ENCODE results near the gene TREH. TPM values are rescaled to one million over a fixed set of nuclear protein-coding genes. Genes with fewer than 3 reads are reported as not detected.

Gene TREH
- polyA plus RNA-seq, 1 of the 3 experiments (the other 2 are of a cell fraction): not detected

DNA sequence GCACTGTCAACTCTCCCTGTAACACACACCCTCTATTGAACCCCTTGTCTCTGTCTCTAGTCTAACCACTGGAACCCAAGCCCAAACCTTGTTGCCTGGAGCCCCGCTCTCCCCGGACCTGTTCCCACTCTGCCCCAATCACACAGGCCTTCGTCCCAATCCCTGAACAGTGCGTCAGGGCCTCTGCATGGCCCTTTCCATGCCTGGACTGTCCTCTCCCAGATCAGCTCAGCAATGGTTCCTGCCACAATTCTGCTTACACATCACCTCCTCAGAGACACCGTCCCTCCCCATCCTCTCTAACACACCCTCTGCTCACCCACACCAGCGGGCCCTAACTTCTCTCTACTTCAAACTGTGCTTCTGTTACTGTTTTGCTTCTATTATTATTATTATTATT is 1.5 kb downstream of the TREH start:
- no peak overlapping the region for H2AFZ ChIP-seq (ENCODE audit: low read depth)
- H3K4me2 ChIP-seq: no peak overlapping the region
- H3K36me3 ChIP-seq (replicated peaks in 1 of 2; ENCODE audit: control insufficient read depth in 1 of 2, insufficient read depth in 2 of 2, low read length in 1 of 2): no peaks in the 10 kb centered on the region
- no peaks in the 10 kb centered on the region for H3F3A ChIP-seq (replicated peaks; ENCODE audit: insufficient read depth)
- H3K27me3 ChIP-seq (ENCODE audit: insufficient read depth): no peaks in the 10 kb centered on the region
- no peaks in the 10 kb centered on the region for H3K79me2 ChIP-seq (ENCODE audit: insufficient read depth)
- H3K4me3 ChIP-seq (ENCODE audit: low read depth in 2 of 2, low read length in 1 of 2): no peak overlapping the region
- ChIA-PET CTCF (interaction anchor here (1.3 kb wide), 1 partner anchor 12 kb away, joined by 4 read pairs; no protein-coding TSS in a partner anchor), POLR2A (no interaction called here)
- no peaks in the 10 kb centered on the region for H4K20me1 ChIP-seq (ENCODE audit: insufficient read depth)
- WGBS (ENCODE audit: low lambda C conversion rate): 83% methylated on average over 6 of the region's 6 CpGs
- H3K9me3 ChIP-seq: no peaks in the 10 kb centered on the region
- no peak overlapping the region for H3K9ac ChIP-seq
- no peak overlapping the region for H3K27ac ChIP-seq (ENCODE audit: low read depth in 2 of 2, low read length in 1 of 2)
- H3K4me1 ChIP-seq (ENCODE audit: control insufficient read depth in 1 of 2, insufficient read depth in 2 of 2, low read depth in 1 of 2, low read length in 1 of 2): peaks cover 0 to 4% of the 10 kb centered on the region in 2 experiments; a peak in 1 of 4 replicates
- no peaks in the 10 kb centered on the region for H3K9me2 ChIP-seq
- TF ChIP-seq TEAD4 (IDR thresholded peaks at IDR 0.05; ENCODE audit: borderline replicate concordance, insufficient read depth) (no peak), NFIC (IDR thresholded peaks at IDR 0.05; ENCODE audit: borderline replicate concordance) (no peak)
- no peak for DNase-seq

DNA sequence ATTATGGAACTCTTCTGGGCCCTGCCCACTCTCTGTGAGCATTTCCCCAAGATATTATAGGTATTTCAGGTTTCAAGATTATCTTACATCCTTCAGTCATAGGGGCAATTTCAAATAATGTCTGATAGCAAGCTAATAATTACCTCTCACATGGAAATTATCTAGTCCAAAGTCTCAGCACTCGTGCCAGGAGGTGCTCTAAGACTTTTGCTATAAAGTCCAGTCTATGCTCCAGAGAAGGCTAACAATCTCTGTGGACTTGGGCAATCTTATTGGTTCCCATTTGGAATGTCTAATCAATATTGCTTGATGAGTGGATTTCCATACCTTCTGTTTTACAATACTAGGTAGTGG is 5.4 kb downstream of the TREH start:
- WGBS (ENCODE audit: low lambda C conversion rate): 76% methylated on average over 1 of the region's 1 CpG
- Histone ChIP-seq H3K27me3 (ENCODE audit: insufficient read depth) (no peaks in the 10 kb centered on the region), H3K4me1 (ENCODE audit: control insufficient read depth in 1 of 2, insufficient read depth in 2 of 2, low read depth in 1 of 2, low read length in 1 of 2) (peaks cover 0 to 4% of the 10 kb centered on the region in 2 experiments; a peak in 1 of 4 replicates), H3K9ac (no peak overlapping the region), H3K9me2 (no peaks in the 10 kb centered on the region), H3K4me3 (ENCODE audit: low read depth in 2 of 2, low read length in 1 of 2) (no peak overlapping the region), H3K4me2 (no peak overlapping the region), H3K36me3 (replicated peaks in 1 of 2; ENCODE audit: control insufficient read depth in 1 of 2, insufficient read depth in 2 of 2, low read length in 1 of 2) (no peaks in the 10 kb centered on the region), H3K9me3 (no peaks in the 10 kb centered on the region), H4K20me1 (ENCODE audit: insufficient read depth) (no peaks in the 10 kb centered on the region), H2AFZ (ENCODE audit: low read depth) (no peak overlapping the region), H3K27ac (ENCODE audit: low read depth in 2 of 2, low read length in 1 of 2) (no peak overlapping the region), H3F3A (replicated peaks; ENCODE audit: insufficient read depth) (peaks cover 14% of the 10 kb centered on the region), H3K79me2 (ENCODE audit: insufficient read depth) (no peaks in the 10 kb centered on the region)
- no peak for DNase-seq
- POLR2A ChIA-PET: no interaction called here
- CTCF ChIA-PET: interaction anchor here (0.8 to 4.7 kb wide), 3 partner anchors 11 to 16 kb away, joined by 4 to 30 read pairs (median 11); no protein-coding TSS in a partner anchor
- TF ChIP-seq FOXM1 (IDR thresholded peaks at IDR 0.05; ENCODE audit: low read depth): no peak
- no peak for TF ChIP-seq MEF2A (IDR thresholded peaks at IDR 0.05; ENCODE audit: borderline replicate concordance, low read depth)
- TF ChIP-seq ELF1 (IDR thresholded peaks at IDR 0.05): no peak
- no peak for TF ChIP-seq USF1 (IDR thresholded peaks at IDR 0.05; ENCODE audit: borderline replicate concordance, low read depth)
- TF ChIP-seq RCOR1 (IDR thresholded peaks at IDR 0.05; ENCODE audit: low read length): no peak
- no peak for TF ChIP-seq EP300 (IDR thresholded peaks at IDR 0.05; ENCODE audit: borderline replicate concordance in 1 of 2, low read depth in 1 of 2, low read length in 1 of 2)
- TF ChIP-seq, protein P1, sequence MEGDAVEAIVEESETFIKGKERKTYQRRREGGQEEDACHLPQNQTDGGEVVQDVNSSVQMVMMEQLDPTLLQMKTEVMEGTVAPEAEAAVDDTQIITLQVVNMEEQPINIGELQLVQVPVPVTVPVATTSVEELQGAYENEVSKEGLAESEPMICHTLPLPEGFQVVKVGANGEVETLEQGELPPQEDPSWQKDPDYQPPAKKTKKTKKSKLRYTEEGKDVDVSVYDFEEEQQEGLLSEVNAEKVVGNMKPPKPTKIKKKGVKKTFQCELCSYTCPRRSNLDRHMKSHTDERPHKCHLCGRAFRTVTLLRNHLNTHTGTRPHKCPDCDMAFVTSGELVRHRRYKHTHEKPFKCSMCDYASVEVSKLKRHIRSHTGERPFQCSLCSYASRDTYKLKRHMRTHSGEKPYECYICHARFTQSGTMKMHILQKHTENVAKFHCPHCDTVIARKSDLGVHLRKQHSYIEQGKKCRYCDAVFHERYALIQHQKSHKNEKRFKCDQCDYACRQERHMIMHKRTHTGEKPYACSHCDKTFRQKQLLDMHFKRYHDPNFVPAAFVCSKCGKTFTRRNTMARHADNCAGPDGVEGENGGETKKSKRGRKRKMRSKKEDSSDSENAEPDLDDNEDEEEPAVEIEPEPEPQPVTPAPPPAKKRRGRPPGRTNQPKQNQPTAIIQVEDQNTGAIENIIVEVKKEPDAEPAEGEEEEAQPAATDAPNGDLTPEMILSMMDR (IDR thresholded peaks at IDR 0.05): no peak
- TF ChIP-seq POLR2AphosphoS5 (IDR thresholded peaks at IDR 0.05; ENCODE audit: low read depth, low read length): no peak
- TF ChIP-seq CHD2 (IDR thresholded peaks at IDR 0.05; ENCODE audit: low read length, partially characterized antibody): no peak
- TF ChIP-seq YY1 (IDR thresholded peaks at IDR 0.05; ENCODE audit: low read depth): no peak
- no peak for TF ChIP-seq GABPA (IDR thresholded peaks at IDR 0.05; ENCODE audit: low read depth)
- no peak for TF ChIP-seq FOSL2 (IDR thresholded peaks at IDR 0.05; ENCODE audit: borderline replicate concordance, low read depth)
- TF ChIP-seq FOXJ3 (CRISPR knock-in tag; IDR thresholded peaks at IDR 0.05): no peak
- TF ChIP-seq, protein P2, sequence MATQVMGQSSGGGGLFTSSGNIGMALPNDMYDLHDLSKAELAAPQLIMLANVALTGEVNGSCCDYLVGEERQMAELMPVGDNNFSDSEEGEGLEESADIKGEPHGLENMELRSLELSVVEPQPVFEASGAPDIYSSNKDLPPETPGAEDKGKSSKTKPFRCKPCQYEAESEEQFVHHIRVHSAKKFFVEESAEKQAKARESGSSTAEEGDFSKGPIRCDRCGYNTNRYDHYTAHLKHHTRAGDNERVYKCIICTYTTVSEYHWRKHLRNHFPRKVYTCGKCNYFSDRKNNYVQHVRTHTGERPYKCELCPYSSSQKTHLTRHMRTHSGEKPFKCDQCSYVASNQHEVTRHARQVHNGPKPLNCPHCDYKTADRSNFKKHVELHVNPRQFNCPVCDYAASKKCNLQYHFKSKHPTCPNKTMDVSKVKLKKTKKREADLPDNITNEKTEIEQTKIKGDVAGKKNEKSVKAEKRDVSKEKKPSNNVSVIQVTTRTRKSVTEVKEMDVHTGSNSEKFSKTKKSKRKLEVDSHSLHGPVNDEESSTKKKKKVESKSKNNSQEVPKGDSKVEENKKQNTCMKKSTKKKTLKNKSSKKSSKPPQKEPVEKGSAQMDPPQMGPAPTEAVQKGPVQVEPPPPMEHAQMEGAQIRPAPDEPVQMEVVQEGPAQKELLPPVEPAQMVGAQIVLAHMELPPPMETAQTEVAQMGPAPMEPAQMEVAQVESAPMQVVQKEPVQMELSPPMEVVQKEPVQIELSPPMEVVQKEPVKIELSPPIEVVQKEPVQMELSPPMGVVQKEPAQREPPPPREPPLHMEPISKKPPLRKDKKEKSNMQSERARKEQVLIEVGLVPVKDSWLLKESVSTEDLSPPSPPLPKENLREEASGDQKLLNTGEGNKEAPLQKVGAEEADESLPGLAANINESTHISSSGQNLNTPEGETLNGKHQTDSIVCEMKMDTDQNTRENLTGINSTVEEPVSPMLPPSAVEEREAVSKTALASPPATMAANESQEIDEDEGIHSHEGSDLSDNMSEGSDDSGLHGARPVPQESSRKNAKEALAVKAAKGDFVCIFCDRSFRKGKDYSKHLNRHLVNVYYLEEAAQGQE (IDR thresholded peaks at IDR 0.05; ENCODE audit: low read depth, low read length): no peak
- TF ChIP-seq, protein P3, sequence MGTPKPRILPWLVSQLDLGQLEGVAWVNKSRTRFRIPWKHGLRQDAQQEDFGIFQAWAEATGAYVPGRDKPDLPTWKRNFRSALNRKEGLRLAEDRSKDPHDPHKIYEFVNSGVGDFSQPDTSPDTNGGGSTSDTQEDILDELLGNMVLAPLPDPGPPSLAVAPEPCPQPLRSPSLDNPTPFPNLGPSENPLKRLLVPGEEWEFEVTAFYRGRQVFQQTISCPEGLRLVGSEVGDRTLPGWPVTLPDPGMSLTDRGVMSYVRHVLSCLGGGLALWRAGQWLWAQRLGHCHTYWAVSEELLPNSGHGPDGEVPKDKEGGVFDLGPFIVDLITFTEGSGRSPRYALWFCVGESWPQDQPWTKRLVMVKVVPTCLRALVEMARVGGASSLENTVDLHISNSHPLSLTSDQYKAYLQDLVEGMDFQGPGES (IDR thresholded peaks at IDR 0.05; ENCODE audit: low read depth, low read length): no peak
- no peak for TF ChIP-seq SMC3 (IDR thresholded peaks at IDR 0.05; ENCODE audit: low read depth, low read length)
- TF ChIP-seq TCF12 (IDR thresholded peaks at IDR 0.05): no peak
- TF ChIP-seq GATA2 (CRISPR knock-in tag; IDR thresholded peaks at IDR 0.05): no peak

Measured in SK-N-SH (cell line).